GM12891 (cell line): ENCODE data around the gene PTPN14.

ENCODE experiments used
- PAX5 ChIP-seq: IDR thresholded peaks from 2 replicates; pipeline ENCODE4 v1.6.1; 2011; ENCODE audit warnings: low read length, moderate library complexity, mild to moderate bottlenecking; ENCODE audit not compliant: insufficient read depth, severe bottlenecking
- POLR2A ChIP-seq: IDR thresholded peaks from 2 replicates; pipeline ENCODE4 v1.6.1; 2011; ENCODE audit warnings: low read depth, low read length, control low read depth
- POLR2AphosphoS5 ChIP-seq: IDR thresholded peaks from 2 replicates; pipeline ENCODE4 v1.6.1; 2011; ENCODE audit warnings: low read depth, low read length, control low read depth
- POU2F2 ChIP-seq: IDR thresholded peaks from 2 replicates; pipeline ENCODE4 v1.6.1; 2011; ENCODE audit warnings: low read depth, mild to moderate bottlenecking, control low read depth, low read length, moderate library complexity
- SPI1 ChIP-seq: IDR thresholded peaks from 2 replicates; pipeline ENCODE4 v1.6.1; 2011; ENCODE audit warnings: low read depth, low read length, control low read depth
- TAF1 ChIP-seq: IDR thresholded peaks from 2 replicates; pipeline ENCODE4 v1.6.1; 2011; ENCODE audit warnings: low read depth, low read length, control low read depth

DNA sequence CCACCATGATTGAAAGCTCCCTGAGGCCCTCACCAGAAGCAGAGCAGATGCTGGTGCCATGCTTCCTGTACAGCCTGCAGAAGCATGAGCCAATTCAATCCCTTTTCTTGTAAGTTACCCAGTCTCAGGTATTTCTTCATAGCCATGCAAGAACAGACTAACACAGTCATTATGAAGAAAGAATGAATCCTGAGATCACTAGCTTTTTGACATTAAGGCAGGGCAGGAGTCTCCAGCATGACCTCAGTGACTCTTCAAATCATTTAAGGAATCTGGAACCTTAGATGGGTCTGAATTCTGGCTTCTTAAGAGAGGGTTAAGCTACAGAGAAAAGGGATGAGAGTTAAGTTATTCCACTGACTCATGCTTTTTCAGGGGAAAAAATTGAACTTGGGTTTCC lies 79.0 kb downstream of the PTPN14 start:
- TF ChIP-seq POLR2A (no peak), POU2F2 (no peak), POLR2AphosphoS5 (no peak), PAX5 (no peak), TAF1 (no peak), SPI1 (no peak)
